Measurements from ENCODE around the gene PPP6R3. TPM values are rescaled to one million over a fixed set of nuclear protein-coding genes. Genes with fewer than 3 reads are reported as not detected.
A peak's percentile ranks its signal among the peaks of the same experiment; 100 is the strongest.

Gene PPP6R3
- total and polyA plus RNA-seq, 2 of the 8 experiments (the other 6 are each of a cell fraction or from before 2014, with no cell fraction given) = 44.6 to 150 TPM

GRCh38 chr11:68431984-68432645 is 28.4 kb upstream of the PPP6R3 start:
- FAIRE-seq = no peak
- Histone ChIP-seq H3K23ac (ENCODE audit: insufficient read length) (no peak overlapping the region), H3K56ac (replicated peaks; ENCODE audit: insufficient read length, low read depth, low read length) (no peak overlapping the region), H2BK15ac (ENCODE audit: low read length) (no peak overlapping the region), H4K8ac (ENCODE audit: extremely low read depth, insufficient read depth, low read length) (peak overlapping the region; percentile 57; the same call in 1 of the 2 replicates), H2BK5ac (ENCODE audit: low read depth, low read length) (no peak overlapping the region), H2BK20ac (ENCODE audit: low read length) (no peak overlapping the region), H3K23me2 (ENCODE audit: low read depth, low read length) (no peaks in the 10 kb centered on the region), H3K36me3 (ENCODE audit: control insufficient read depth in 2 of 4, insufficient read depth in 4 of 4, low read length in 3 of 4) (peaks cover 2 to 18% (median 14%) of the 10 kb centered on the region in 4 experiments), H3K4me1 (replicated peaks in 1 of 4; ENCODE audit: control insufficient read depth in 3 of 4, insufficient read depth in 4 of 4, low read length in 3 of 4) (no peaks in the 10 kb centered on the region; a peak in 1 of 7 replicates), H3K4me2 (ENCODE audit: insufficient read depth in 1 of 2, low read depth in 2 of 2, low read length in 2 of 2) (no peak overlapping the region), H3K4me3 (ENCODE audit: extremely low read depth in 1 of 4, insufficient read depth in 2 of 4, low read depth in 3 of 4, low read length in 4 of 4) (no peak overlapping the region), H3K4ac (replicated peaks; ENCODE audit: insufficient read length, low read depth, low read length) (no peak overlapping the region), H3K18ac (ENCODE audit: extremely low read depth, low read length) (no peak overlapping the region), H3K14ac (ENCODE audit: insufficient read length) (no peak overlapping the region), H2AK5ac (ENCODE audit: low read depth, low read length) (no peak overlapping the region), H4K20me1 (replicated peaks in 1 of 2; ENCODE audit: control insufficient read depth in 1 of 2, insufficient read depth in 2 of 2, low read length in 2 of 2) (peaks cover 0 to 4% of the 10 kb centered on the region in 2 experiments), H4K5ac (ENCODE audit: insufficient read length, low read depth, low read length) (no peak overlapping the region), H3K27me3 (replicated peaks in 1 of 4; ENCODE audit: control insufficient read depth in 3 of 4, extremely low read depth in 1 of 4, insufficient read depth in 3 of 4, low read length in 3 of 4) (no peaks in the 10 kb centered on the region), H3K27ac (ENCODE audit: low read depth, low read length) (no peak overlapping the region), H3K79me2 (ENCODE audit: control insufficient read depth in 1 of 2, insufficient read depth in 2 of 2, low read length in 2 of 2) (no peaks in the 10 kb centered on the region), H3K79me1 (ENCODE audit: low read depth, low read length) (no peaks in the 10 kb centered on the region), H4K91ac (replicated peaks; ENCODE audit: insufficient read length, low read length) (no peak overlapping the region), H3K9ac (replicated peaks in 1 of 4; ENCODE audit: extremely low read depth in 1 of 4, low read depth in 3 of 4, low read length in 3 of 4) (no peak overlapping the region), H2AFZ (ENCODE audit: low read length) (no peak overlapping the region), H3K9me3 (ENCODE audit: insufficient read depth in 2 of 2, low read depth in 1 of 2, low read length in 1 of 2) (peaks cover 7 to 8% of the 10 kb centered on the region in 2 experiments; a peak in 3 of 4 replicates), H2BK120ac (replicated peaks; ENCODE audit: low read depth, low read length) (no peak overlapping the region), H2BK12ac (ENCODE audit: low read depth, low read length) (no peak overlapping the region)
- no peak for DNase-seq (ENCODE audit: low read depth in 1 of 2, low spot score in 2 of 2)
- ChIA-PET POLR2A (ENCODE audit: partially characterized antibody) (no interaction called here), CTCF (ENCODE audit: partially characterized antibody) (interaction anchor here (1.7 kb wide), 1 partner anchor 107 kb away, joined by 4 read pairs; no protein-coding TSS in a partner anchor)
- 90% methylated on average over 20 of the region's 24 CpGs; no CpG with 5 or more reads in 1 of the 2 experiments for WGBS, 2 experiments (ENCODE audit: extremely low coverage in 1 of 2, insufficient coverage in 1 of 2, insufficient read length in 1 of 2, insufficient replicate concordance in 2 of 2, low coverage in 1 of 2, low lambda C conversion rate in 2 of 2, missing lambda C conversion rate in 1 of 2)
- TF ChIP-seq TCF12 (IDR thresholded peaks at IDR 0.05; ENCODE audit: low read depth, low read length) (no peak), GTF2F1 (IDR thresholded peaks at IDR 0.05; ENCODE audit: borderline replicate concordance, low read depth, low read length) (no peak), CBX5 (IDR thresholded peaks at IDR 0.05; ENCODE audit: low read depth, low read length) (no peak)
